Mesenchymal stem cell (in vitro differentiated cells and primary cell): Measurements from ENCODE around the gene HES7.

Experiments used
- DNase-seq: peaks from one replicate; pipeline ENCODE4 v3.0.0-alpha.2; 2013
- H2AFZ ChIP-seq: one replicate; pipeline ENCODE4 v1.6.1; 2013; ENCODE audit warnings: low read depth, mild to moderate bottlenecking, control low read depth, inconsistent platforms, low read length, moderate library complexity
- H2AK5ac ChIP-seq: 2 replicates; pipeline ENCODE4 v1.6.1; 2013; ENCODE audit warnings: low read length, moderate library complexity, mild to moderate bottlenecking, inconsistent platforms; ENCODE audit not compliant: severe bottlenecking
- H2BK120ac ChIP-seq: one replicate; pipeline ENCODE4 v1.6.1; 2013; ENCODE audit warnings: low read depth, mild to moderate bottlenecking, inconsistent platforms, low read length, moderate library complexity
- H2BK12ac ChIP-seq, 2 experiments: one replicate each; pipeline ENCODE4 v1.6.1; 2013; ENCODE audit warnings: inconsistent platforms in 2 of 2, low read length in 2 of 2, mild to moderate bottlenecking in 2 of 2, moderate library complexity in 2 of 2, control low read depth in 1 of 2
- H2BK15ac ChIP-seq: one replicate; pipeline ENCODE4 v1.6.1; 2013; ENCODE audit warnings: mild to moderate bottlenecking, low read depth, inconsistent platforms; ENCODE audit not compliant: poor library complexity, severe bottlenecking
- H2BK5ac ChIP-seq: 2 replicates; pipeline ENCODE4 v1.6.1; 2013; ENCODE audit warnings: low read depth, mild to moderate bottlenecking, low read length, control low read depth, inconsistent platforms; ENCODE audit not compliant: poor library complexity, severe bottlenecking
- H3K14ac ChIP-seq, 2 experiments: one replicate each; pipeline ENCODE4 v1.6.1; 2013; ENCODE audit warnings: inconsistent platforms in 2 of 2, low read length in 2 of 2, control low read depth in 1 of 2, mild to moderate bottlenecking in 1 of 2, moderate library complexity in 1 of 2
- H3K18ac ChIP-seq, 2 experiments: one replicate each; pipeline ENCODE4 v1.6.1; 2013; ENCODE audit warnings: inconsistent platforms in 2 of 2, low read length in 2 of 2, control low read depth in 1 of 2, low read depth in 1 of 2, mild to moderate bottlenecking in 1 of 2
- H3K23ac ChIP-seq, 2 experiments: one replicate each; pipeline ENCODE4 v1.6.1; 2013; ENCODE audit warnings: inconsistent platforms in 2 of 2, low read length in 2 of 2, mild to moderate bottlenecking in 2 of 2, moderate library complexity in 2 of 2, control low read depth in 1 of 2
- H3K27ac ChIP-seq: 2 replicates; pipeline ENCODE4 v1.5.1; 2013; ENCODE audit warnings: mild to moderate bottlenecking, moderate library complexity, low read length, control low read depth, inconsistent platforms; ENCODE audit not compliant: poor library complexity, severe bottlenecking
- H3K27me3 ChIP-seq, 2 experiments: 2 replicates each; pipeline versions ENCODE4 v1.6.1 to v1.7.0; 2013; ENCODE audit warnings: low read length in 2 of 2, mild to moderate bottlenecking in 2 of 2, moderate library complexity in 2 of 2, control low read depth in 1 of 2, inconsistent platforms in 1 of 2; ENCODE audit not compliant: control insufficient read depth in 1 of 2, insufficient read depth in 1 of 2
- H3K36me3 ChIP-seq, 2 experiments: 2 replicates each; pipeline versions ENCODE4 v1.6.1 to v1.7.0; 2013; ENCODE audit warnings: low read length in 2 of 2, control low read depth in 1 of 2, inconsistent platforms in 1 of 2, low read depth in 1 of 2, mild to moderate bottlenecking in 1 of 2; ENCODE audit not compliant: insufficient read depth in 2 of 2, control insufficient read depth in 1 of 2
- H3K4ac ChIP-seq, 2 experiments: one replicate each; pipeline ENCODE4 v1.6.1; 2013; ENCODE audit warnings: inconsistent platforms in 2 of 2, low read length in 2 of 2, mild to moderate bottlenecking in 2 of 2, moderate library complexity in 2 of 2, control low read depth in 1 of 2, low read depth in 1 of 2
- H3K4me1 ChIP-seq: 2 replicates; pipeline ENCODE4 v1.6.1; 2013; ENCODE audit warnings: low read depth, low read length, control low read depth; ENCODE audit not compliant: control insufficient read depth, insufficient read depth
- H3K4me2 ChIP-seq: 2 replicates; pipeline ENCODE4 v1.6.1; 2013; ENCODE audit warnings: low read length, mild to moderate bottlenecking, inconsistent platforms; ENCODE audit not compliant: poor library complexity, severe bottlenecking
- H3K4me3 ChIP-seq, 2 experiments: 2 replicates each; pipeline versions ENCODE4 v1.5.1 to v1.7.0; 2013; ENCODE audit warnings: low read length in 2 of 2, mild to moderate bottlenecking in 2 of 2, control low read depth in 1 of 2, low read depth in 1 of 2; ENCODE audit not compliant: insufficient read depth in 1 of 2
- H3K79me1 ChIP-seq: replicated peaks from 2 replicates; pipeline ENCODE4 v1.6.1; 2013; ENCODE audit warnings: mild to moderate bottlenecking, control low read depth, low read length, inconsistent platforms; ENCODE audit not compliant: poor library complexity, severe bottlenecking
- H3K9ac ChIP-seq: 2 replicates; pipeline ENCODE4 v1.7.0; 2013; ENCODE audit warnings: mild to moderate bottlenecking, low read length, moderate library complexity
- H3K9me3 ChIP-seq: 2 replicates; pipeline ENCODE4 v1.7.0; 2013; ENCODE audit warnings: mild to moderate bottlenecking, low read length; ENCODE audit not compliant: control insufficient read depth
- H4K8ac ChIP-seq: one replicate; pipeline ENCODE4 v1.6.1; 2013; ENCODE audit warnings: inconsistent platforms, mild to moderate bottlenecking, low read length, moderate library complexity
- H4K91ac ChIP-seq: one replicate; pipeline ENCODE4 v1.6.1; 2013; ENCODE audit warnings: mild to moderate bottlenecking, low read length, inconsistent platforms
- WGBS: methylation state at CpG from one replicate; pipeline ENCODE4 v1.1.7; 2013; ENCODE audit warnings: mixed read lengths; 5-methylcytosine and 5-hydroxymethylcytosine counted together

Gene HES7

DNA sequence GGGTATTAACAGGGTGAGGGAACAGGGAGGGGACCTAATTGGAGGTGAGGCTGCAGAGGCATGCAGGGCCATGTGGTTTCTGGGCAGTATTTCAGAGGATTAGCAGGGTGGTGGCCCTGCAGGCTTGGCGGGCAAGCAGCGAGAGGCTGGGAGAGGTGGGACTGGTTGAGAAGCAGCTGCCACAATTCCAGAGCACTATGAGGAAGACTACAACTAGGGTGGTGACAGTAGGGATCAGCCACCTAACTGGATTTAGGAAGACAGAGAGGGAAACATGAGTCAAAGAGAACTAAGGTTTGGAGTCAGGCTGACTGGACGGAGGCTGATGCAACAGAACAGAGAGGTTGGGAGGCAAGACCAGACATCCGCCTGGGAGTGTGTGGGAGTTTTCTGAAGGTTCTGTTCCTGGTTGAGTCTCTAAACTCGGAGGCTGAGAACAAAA lies 17.9 kb downstream of the HES7 start:
- H2BK5ac ChIP-seq, result no peak overlapping the region
- no peak overlapping the region for H3K4me3 ChIP-seq
- H3K27me3 ChIP-seq, result peaks cover 28 to 58% of the 10 kb centered on the region in 2 experiments

GRCh38 chr17:8104911-8105310 lies 19.0 kb downstream of the HES7 start:
- H2BK5ac ChIP-seq, result no peak overlapping the region
- no peak overlapping the region for H3K18ac ChIP-seq
- H2BK12ac ChIP-seq, result no peak overlapping the region
- H3K27me3 ChIP-seq, result peaks cover 17 to 47% of the 10 kb centered on the region in 2 experiments
- H3K36me3 ChIP-seq, result peaks cover 0 to 3% of the 10 kb centered on the region in 2 experiments
- no peak overlapping the region for H3K4me2 ChIP-seq
- H2AK5ac ChIP-seq, result no peak overlapping the region
- H2BK120ac ChIP-seq, result no peak overlapping the region
- H3K23ac ChIP-seq, result no peak overlapping the region
- 77% methylated on average over 8 of the region's 8 CpGs for WGBS
- no peaks in the 10 kb centered on the region for H3K79me1 ChIP-seq
- peaks cover 5% of the 10 kb centered on the region for H3K4me1 ChIP-seq
- H2BK15ac ChIP-seq, result no peak overlapping the region
- no peak overlapping the region for H4K8ac ChIP-seq
- no peaks in the 10 kb centered on the region for H3K9me3 ChIP-seq
- no peak overlapping the region for H2AFZ ChIP-seq
- no peak overlapping the region for H3K9ac ChIP-seq
- no peak for DNase-seq
- H3K14ac ChIP-seq, result no peak overlapping the region
- no peak overlapping the region for H3K4me3 ChIP-seq
- no peak overlapping the region for H4K91ac ChIP-seq
- H3K4ac ChIP-seq, result no peak overlapping the region
- no peak overlapping the region for H3K27ac ChIP-seq

More for the DNA sequence above, 17.9 kb downstream of the HES7 start:
- no peak overlapping the region for H2BK12ac ChIP-seq
- H4K91ac ChIP-seq, result no peak overlapping the region
- no peak overlapping the region for H3K4ac ChIP-seq
- no peak overlapping the region for H3K27ac ChIP-seq
- no peak overlapping the region for H4K8ac ChIP-seq
- WGBS, result 86% methylated on average over 5 of the region's 5 CpGs
- no peak overlapping the region for H2BK15ac ChIP-seq
- no peaks in the 10 kb centered on the region for H3K79me1 ChIP-seq
- no peaks in the 10 kb centered on the region for H3K9me3 ChIP-seq
- H2AFZ ChIP-seq, result no peak overlapping the region
- peaks cover 9% of the 10 kb centered on the region for H3K4me1 ChIP-seq
- no peak for DNase-seq
- H3K18ac ChIP-seq, result no peak overlapping the region
- H2BK120ac ChIP-seq, result no peak overlapping the region
- H3K4me2 ChIP-seq, result no peak overlapping the region
- peaks cover 0 to 3% of the 10 kb centered on the region in 2 experiments for H3K36me3 ChIP-seq
- H3K23ac ChIP-seq, result peak overlapping the region in 1 of 2 experiments; percentile 64
- no peak overlapping the region for H2AK5ac ChIP-seq
- no peak overlapping the region for H3K14ac ChIP-seq
- H3K9ac ChIP-seq, result no peak overlapping the region

GRCh38 chr17:8103549-8103948 lies 20.4 kb downstream of the HES7 start:
- Histone ChIP-seq H2BK15ac (no peak overlapping the region), H3K14ac (no peak overlapping the region), H2AK5ac (no peak overlapping the region), H3K9ac (no peak overlapping the region), H2AFZ (no peak overlapping the region), H3K4ac (no peak overlapping the region), H3K4me2 (no peak overlapping the region), H2BK12ac (no peak overlapping the region), H2BK120ac (no peak overlapping the region), H3K79me1 (no peaks in the 10 kb centered on the region), H3K23ac (no peak overlapping the region), H3K4me3 (no peak overlapping the region), H3K27ac (no peak overlapping the region), H3K4me1 (peaks cover 2% of the 10 kb centered on the region), H3K27me3 (peaks cover 6 to 34% of the 10 kb centered on the region in 2 experiments), H4K8ac (no peak overlapping the region), H3K18ac (no peak overlapping the region), H3K36me3 (no peaks in the 10 kb centered on the region), H4K91ac (no peak overlapping the region), H2BK5ac (no peak overlapping the region), H3K9me3 (no peaks in the 10 kb centered on the region)
- no peak for DNase-seq
- WGBS, result 85% methylated on average over 4 of the region's 4 CpGs

DNA sequence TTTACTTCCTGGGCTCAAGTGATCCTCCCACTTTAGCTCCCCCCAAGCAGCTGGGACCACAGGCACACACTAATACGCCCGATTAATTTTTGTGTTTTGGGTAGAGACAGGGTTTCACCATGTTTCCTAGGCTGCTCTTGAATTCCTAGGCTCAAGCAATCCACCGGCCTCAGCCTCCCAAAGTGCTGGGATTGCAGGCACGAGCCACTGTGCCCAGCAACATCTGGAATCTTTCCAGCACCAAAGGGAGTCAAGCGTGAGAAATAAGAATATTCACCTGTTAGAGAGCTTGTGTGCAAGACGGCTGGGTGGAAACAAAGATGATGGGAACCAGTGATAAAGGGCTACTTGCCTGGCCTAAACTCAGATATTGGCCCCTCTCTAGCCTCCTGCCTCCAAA lies 22.2 kb downstream of the HES7 start:
- Histone ChIP-seq H4K91ac (no peak overlapping the region), H2AK5ac (no peak overlapping the region), H3K18ac (no peak overlapping the region), H3K4me3 (no peak overlapping the region), H3K27ac (no peak overlapping the region), H3K14ac (no peak overlapping the region), H3K4ac (no peak overlapping the region), H4K8ac (no peak overlapping the region), H2BK5ac (no peak overlapping the region), H3K4me2 (no peak overlapping the region), H3K23ac (no peak overlapping the region), H3K36me3 (no peaks in the 10 kb centered on the region), H3K4me1 (no peaks in the 10 kb centered on the region), H3K9ac (no peak overlapping the region), H3K79me1 (no peaks in the 10 kb centered on the region), H2BK12ac (no peak overlapping the region), H2BK120ac (no peak overlapping the region), H3K27me3 (peaks cover 7 to 30% of the 10 kb centered on the region in 2 experiments), H2AFZ (no peak overlapping the region), H2BK15ac (no peak overlapping the region), H3K9me3 (no peaks in the 10 kb centered on the region)
- no peak for DNase-seq
- 69% methylated on average over 6 of the region's 6 CpGs for WGBS
